HUES64 (cell line): Measurements from ENCODE around the gene BFSP2.

Experiments used
- H3K27ac ChIP-seq: 2 replicates; pipeline ENCODE4 v1.7.0; 2013; ENCODE audit warnings: low read depth, low read length, inconsistent platforms
- H3K27me3 ChIP-seq: 2 replicates; pipeline ENCODE4 v1.6.1; 2013; ENCODE audit warnings: mild to moderate bottlenecking, low read length; ENCODE audit not compliant: insufficient read depth
- H3K36me3 ChIP-seq: 2 replicates; pipeline ENCODE4 v1.6.1; 2013; ENCODE audit warnings: mild to moderate bottlenecking, low read length; ENCODE audit not compliant: insufficient read depth
- H3K4me1 ChIP-seq: 2 replicates; pipeline ENCODE4 v1.6.1; 2013; ENCODE audit warnings: mild to moderate bottlenecking, low read length, moderate library complexity; ENCODE audit not compliant: insufficient read depth
- H3K4me3 ChIP-seq: 2 replicates; pipeline ENCODE4 v1.5.1; 2013; ENCODE audit warnings: mild to moderate bottlenecking, low read length, moderate library complexity
- H3K9ac ChIP-seq: 2 replicates; pipeline ENCODE4 v1.6.1; 2013; ENCODE audit warnings: mild to moderate bottlenecking, low read depth, low read length
- H3K9me3 ChIP-seq: 2 replicates; pipeline ENCODE4 v1.6.1; 2013; ENCODE audit warnings: low read depth, low read length; ENCODE audit not compliant: insufficient read depth
- WGBS: fragments of 150-250, 120-280 bp; methylation state at CpG from one replicate; pipeline ENCODE4 v1.1.7; 2013; ENCODE audit warnings: missing lambda C conversion rate; 5-methylcytosine and 5-hydroxymethylcytosine counted together

BFSP2 gene

DNA sequence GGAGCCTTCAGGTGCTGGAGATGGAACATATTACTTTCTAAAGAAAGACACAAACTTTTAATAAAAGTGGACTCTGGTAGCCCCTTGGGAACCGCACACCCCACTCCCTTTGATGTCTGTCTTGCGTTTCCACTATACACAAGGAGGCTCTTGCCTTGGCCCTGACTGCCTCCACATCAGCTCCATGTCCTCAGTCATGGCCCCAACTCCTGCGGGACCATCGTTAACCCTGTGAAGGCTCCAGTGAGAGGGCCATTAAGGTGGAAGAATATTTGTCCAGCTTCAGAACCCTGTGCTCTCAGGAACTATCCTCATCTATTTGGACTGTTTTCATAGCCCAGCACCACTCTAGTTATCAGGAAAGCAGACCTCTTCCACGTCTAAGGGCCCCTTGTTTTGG, 16.1 kb upstream of the BFSP2 start:
- Histone ChIP-seq H3K9me3 (no peaks in the 10 kb centered on the region), H3K27me3 (no peaks in the 10 kb centered on the region), H3K36me3 (no peaks in the 10 kb centered on the region), H3K9ac (no peak overlapping the region), H3K4me3 (no peak overlapping the region), H3K4me1 (0 out of 2 replicates have a peak, but pooled peaks cover 2% of the 10 kb centered on the region), H3K27ac (no peak overlapping the region)
- WGBS = 88% methylated on average over 5 of the region's 5 CpGs

- no peak overlapping the region for H3K4me3 ChIP-seq
- no peaks in the 10 kb centered on the region for H3K27me3 ChIP-seq
These were observed 15.4 kb upstream of the BFSP2 start for GRCh38 chr3:133384331-133385027.

GRCh38 chr3:133386876-133387275, 13.0 kb upstream of the BFSP2 start:
- Histone ChIP-seq H3K27me3 (no peaks in the 10 kb centered on the region), H3K36me3 (no peaks in the 10 kb centered on the region), H3K9ac (no peak overlapping the region), H3K27ac (no peak overlapping the region), H3K4me1 (0 out of 2 replicates have a peak, but pooled peaks cover 2% of the 10 kb centered on the region), H3K4me3 (no peak overlapping the region), H3K9me3 (no peaks in the 10 kb centered on the region)

More at GRCh38 chr3:133384331-133385027, 15.4 kb upstream of the BFSP2 start:
- Histone ChIP-seq H3K36me3 (no peaks in the 10 kb centered on the region), H3K4me1 (0 out of 2 replicates have a peak, but pooled peaks cover 2% of the 10 kb centered on the region), H3K9ac (no peak overlapping the region), H3K9me3 (no peaks in the 10 kb centered on the region), H3K27ac (no peak overlapping the region)
- WGBS = 34% methylated on average over 13 of the region's 13 CpGs

- 0 out of 2 replicates have a peak, but pooled peaks cover 2% of the 10 kb centered on the region for H3K4me1 ChIP-seq
These were observed 12.5 kb upstream of the BFSP2 start for GRCh38 chr3:133387341-133387740.

DNA sequence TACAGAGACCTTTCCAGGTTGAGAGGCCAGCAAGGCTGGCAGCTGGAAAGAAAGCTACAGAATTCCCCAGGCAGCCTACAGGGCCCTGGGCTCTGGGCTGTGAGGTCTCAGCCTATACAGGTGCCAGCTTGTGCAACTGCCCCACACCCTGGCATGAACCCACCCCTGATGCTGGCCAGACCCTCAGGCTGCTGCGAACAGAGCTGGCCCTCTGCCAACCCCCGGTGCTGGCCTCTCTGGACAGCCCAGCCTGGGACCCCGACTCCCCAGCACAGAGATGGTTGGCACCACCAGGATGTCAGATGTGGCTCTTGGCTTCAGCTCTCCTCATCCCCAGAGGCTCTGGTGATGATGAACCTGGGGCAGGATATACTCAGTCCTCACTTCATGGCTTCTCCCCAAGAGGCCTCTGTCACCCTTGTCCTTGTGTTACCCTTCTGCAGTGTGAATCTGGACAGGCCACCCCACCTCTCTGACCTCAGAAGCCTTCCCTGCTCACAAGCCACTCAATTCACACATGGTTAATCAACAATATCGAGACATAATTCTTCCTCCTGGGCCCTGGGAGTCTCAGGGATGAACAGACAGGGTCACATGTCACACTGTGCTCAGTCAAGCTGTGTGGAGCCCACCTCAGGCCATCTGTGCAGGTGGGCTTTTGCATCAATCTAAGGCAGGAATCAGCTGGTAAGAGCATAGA, 11.0 kb upstream of the BFSP2 start:
- H3K4me1 ChIP-seq = 0 out of 2 replicates have a peak, but pooled peaks cover 2% of the 10 kb centered on the region
- H3K9ac ChIP-seq = no peak overlapping the region
- H3K27ac ChIP-seq = no peak overlapping the region
- H3K36me3 ChIP-seq = no peaks in the 10 kb centered on the region
- no peaks in the 10 kb centered on the region for H3K9me3 ChIP-seq
- no peaks in the 10 kb centered on the region for H3K27me3 ChIP-seq
- no peak overlapping the region for H3K4me3 ChIP-seq
- 93% methylated on average over 4 of the region's 4 CpGs for WGBS

More at GRCh38 chr3:133387341-133387740, 12.5 kb upstream of the BFSP2 start:
- no peaks in the 10 kb centered on the region for H3K27me3 ChIP-seq
- H3K9me3 ChIP-seq = no peaks in the 10 kb centered on the region
- no peak overlapping the region for H3K9ac ChIP-seq
- no peak overlapping the region for H3K27ac ChIP-seq
- H3K4me3 ChIP-seq = no peak overlapping the region
- WGBS = 89% methylated on average over 4 of the region's 4 CpGs
- H3K36me3 ChIP-seq = no peaks in the 10 kb centered on the region

GRCh38 chr3:133390715-133391114, 9.1 kb upstream of the BFSP2 start:
- H3K9me3 ChIP-seq = no peaks in the 10 kb centered on the region
- 91% methylated on average over 4 of the region's 4 CpGs for WGBS
- no peak overlapping the region for H3K4me3 ChIP-seq
- no peaks in the 10 kb centered on the region for H3K4me1 ChIP-seq
- no peak overlapping the region for H3K27ac ChIP-seq
- no peaks in the 10 kb centered on the region for H3K36me3 ChIP-seq
- H3K27me3 ChIP-seq = no peaks in the 10 kb centered on the region
- H3K9ac ChIP-seq = no peak overlapping the region

- H3K36me3 ChIP-seq = no peaks in the 10 kb centered on the region
- no peaks in the 10 kb centered on the region for H3K9me3 ChIP-seq
- H3K9ac ChIP-seq = no peak overlapping the region
- 93% methylated on average over 1 of the region's 1 CpG for WGBS
- H3K4me3 ChIP-seq = no peak overlapping the region
- no peaks in the 10 kb centered on the region for H3K27me3 ChIP-seq
- no peaks in the 10 kb centered on the region for H3K4me1 ChIP-seq
- H3K27ac ChIP-seq = no peak overlapping the region
These were observed 6.7 kb upstream of the BFSP2 start for GRCh38 chr3:133393204-133393603.

GRCh38 chr3:133393691-133394474, 6.0 kb upstream of the BFSP2 start:
- Histone ChIP-seq H3K27ac (no peak overlapping the region), H3K4me3 (no peak overlapping the region), H3K27me3 (no peaks in the 10 kb centered on the region), H3K9ac (no peak overlapping the region), H3K9me3 (no peaks in the 10 kb centered on the region), H3K4me1 (no peaks in the 10 kb centered on the region), H3K36me3 (no peaks in the 10 kb centered on the region)
- WGBS = 92% methylated on average over 6 of the region's 7 CpGs

DNA sequence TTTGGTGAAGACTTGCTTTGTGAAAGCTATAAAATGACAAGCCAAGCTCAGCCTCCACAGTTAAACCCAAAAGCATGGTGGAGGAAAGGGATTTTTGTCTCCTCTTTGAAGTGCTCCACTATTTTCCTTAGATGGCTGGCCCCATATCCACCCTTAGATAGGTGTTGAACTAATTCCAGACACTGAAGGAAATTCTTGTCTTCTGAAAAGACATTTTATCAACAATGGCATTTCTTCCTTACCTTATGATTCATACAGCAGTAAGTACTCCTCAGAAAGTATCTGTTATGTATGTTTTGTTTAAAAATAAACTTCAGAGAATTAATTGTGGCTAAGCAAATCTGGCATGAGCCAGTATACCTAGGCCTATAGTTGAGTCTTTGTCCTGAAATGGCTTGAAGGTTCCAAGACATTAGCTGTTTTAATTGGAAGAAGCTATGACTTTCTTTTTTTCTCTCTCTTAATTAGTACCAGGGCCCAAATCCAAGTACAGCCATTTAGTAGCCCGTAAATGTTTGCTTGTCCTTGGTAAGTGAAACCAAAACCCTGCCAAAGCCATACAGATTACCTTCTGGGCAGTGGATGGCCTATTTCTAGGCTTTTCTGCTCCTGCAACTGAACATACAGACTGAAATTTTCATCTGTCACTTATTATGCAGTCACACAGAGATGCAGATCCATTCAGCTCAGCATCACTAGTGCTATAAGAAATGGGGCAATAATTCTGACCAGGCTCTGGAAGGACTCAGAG, 5.1 kb upstream of the BFSP2 start:
- H3K4me3 ChIP-seq = no peak overlapping the region
- H3K9me3 ChIP-seq = no peaks in the 10 kb centered on the region
- no peaks in the 10 kb centered on the region for H3K27me3 ChIP-seq
- H3K36me3 ChIP-seq = no peaks in the 10 kb centered on the region
- no peaks in the 10 kb centered on the region for H3K4me1 ChIP-seq
- H3K27ac ChIP-seq = no peak overlapping the region
- WGBS = 89% methylated on average over 1 of the region's 1 CpG
- no peak overlapping the region for H3K9ac ChIP-seq

- Histone ChIP-seq H3K27ac (no peak overlapping the region), H3K4me3 (no peak overlapping the region), H3K9ac (no peak overlapping the region), H3K36me3 (no peaks in the 10 kb centered on the region), H3K4me1 (no peaks in the 10 kb centered on the region), H3K9me3 (no peaks in the 10 kb centered on the region), H3K27me3 (no peaks in the 10 kb centered on the region)
- 96% methylated on average over 10 of the region's 10 CpGs for WGBS
These were observed 3.0 kb upstream of the BFSP2 start for GRCh38 chr3:133396906-133397305.
